Measurements from ENCODE around the gene DIP2C.

Gene DIP2C

GRCh38 chr10:569961-570627 is 119.4 kb downstream of the DIP2C start:
- no peaks in the 10 kb centered on the region for H3K36me3 ChIP-seq (ENCODE audit: control insufficient read depth in 2 of 2, insufficient read depth in 2 of 2, low read length in 2 of 2)
- H3K4me1 ChIP-seq (ENCODE audit: control insufficient read depth, insufficient read depth, low read length): peaks cover 36% of the 10 kb centered on the region
- no peak overlapping the region for H3K9ac ChIP-seq (ENCODE audit: low read length in 2 of 2)
- peak overlapping the region in 1 of 2 donors; percentile 29 for H3K4me3 ChIP-seq (ENCODE audit: low read length in 2 of 2)
- H3K9me3 ChIP-seq (ENCODE audit: control insufficient read depth in 2 of 2, low read length in 2 of 2): peaks cover 0 to 7% of the 10 kb centered on the region in 2 donors
- no peaks in the 10 kb centered on the region for H3K27me3 ChIP-seq (ENCODE audit: control insufficient read depth in 1 of 2, insufficient read depth in 2 of 2, low read length in 2 of 2)
- H3K27ac ChIP-seq (ENCODE audit: low read length): no peak overlapping the region

DNA sequence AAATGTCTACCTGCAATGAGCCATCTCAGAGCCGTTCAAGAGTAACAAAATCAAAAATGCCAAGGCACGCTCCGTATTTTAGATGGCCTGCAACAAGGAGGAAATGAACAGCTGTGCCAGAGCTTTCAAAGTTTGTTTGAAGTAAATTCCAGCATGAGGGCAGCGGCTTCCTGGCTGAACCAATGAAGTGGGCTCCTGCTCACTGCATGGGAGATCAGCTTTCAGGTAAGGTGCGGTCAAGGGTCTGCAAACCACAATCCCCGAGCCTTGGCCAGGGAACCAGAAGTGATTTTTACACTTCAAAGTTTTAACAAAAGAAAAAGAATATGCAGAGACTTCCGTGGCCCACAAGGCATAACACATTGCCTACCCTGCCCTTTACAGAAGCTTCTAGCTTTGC is 120.6 kb downstream of the DIP2C start:
- H3K36me3 ChIP-seq (ENCODE audit: control insufficient read depth in 2 of 2, insufficient read depth in 2 of 2, low read length in 2 of 2): no peaks in the 10 kb centered on the region
- peaks cover 36% of the 10 kb centered on the region for H3K4me1 ChIP-seq (ENCODE audit: control insufficient read depth, insufficient read depth, low read length)
- H3K4me3 ChIP-seq (ENCODE audit: low read length in 2 of 2): no peak overlapping the region
- H3K9me3 ChIP-seq (ENCODE audit: control insufficient read depth in 2 of 2, low read length in 2 of 2): peaks cover 0 to 12% of the 10 kb centered on the region in 2 donors
- no peak overlapping the region for H3K9ac ChIP-seq (ENCODE audit: low read length in 2 of 2)
- no peak overlapping the region for H3K27ac ChIP-seq (ENCODE audit: low read length)
- no peaks in the 10 kb centered on the region for H3K27me3 ChIP-seq (ENCODE audit: control insufficient read depth in 1 of 2, insufficient read depth in 2 of 2, low read length in 2 of 2)

GRCh38 chr10:567869-568268 is 121.6 kb downstream of the DIP2C start:
- H3K27ac ChIP-seq (ENCODE audit: low read length): no peak overlapping the region
- no peak overlapping the region for H3K4me3 ChIP-seq (ENCODE audit: low read length in 2 of 2)
- no peak overlapping the region for H3K9ac ChIP-seq (ENCODE audit: low read length in 2 of 2)
- no peaks in the 10 kb centered on the region for H3K36me3 ChIP-seq (ENCODE audit: control insufficient read depth in 2 of 2, insufficient read depth in 2 of 2, low read length in 2 of 2)
- H3K9me3 ChIP-seq (ENCODE audit: control insufficient read depth in 2 of 2, low read length in 2 of 2): peaks cover 0 to 12% of the 10 kb centered on the region in 2 donors
- no peaks in the 10 kb centered on the region for H3K27me3 ChIP-seq (ENCODE audit: control insufficient read depth in 1 of 2, insufficient read depth in 2 of 2, low read length in 2 of 2)
- peaks cover 39% of the 10 kb centered on the region for H3K4me1 ChIP-seq (ENCODE audit: control insufficient read depth, insufficient read depth, low read length)

- Histone ChIP-seq H3K27me3 (ENCODE audit: control insufficient read depth in 1 of 2, insufficient read depth in 2 of 2, low read length in 2 of 2) (no peaks in the 10 kb centered on the region), H3K4me1 (ENCODE audit: control insufficient read depth, insufficient read depth, low read length) (peaks cover 39% of the 10 kb centered on the region), H3K9me3 (ENCODE audit: control insufficient read depth in 2 of 2, low read length in 2 of 2) (peaks cover 0 to 12% of the 10 kb centered on the region in 2 donors), H3K36me3 (ENCODE audit: control insufficient read depth in 2 of 2, insufficient read depth in 2 of 2, low read length in 2 of 2) (no peaks in the 10 kb centered on the region), H3K27ac (ENCODE audit: low read length) (no peak overlapping the region), H3K9ac (ENCODE audit: low read length in 2 of 2) (no peak overlapping the region), H3K4me3 (ENCODE audit: low read length in 2 of 2) (no peak overlapping the region)
These were observed 123.1 kb downstream of the DIP2C start for GRCh38 chr10:566241-566885.

DNA sequence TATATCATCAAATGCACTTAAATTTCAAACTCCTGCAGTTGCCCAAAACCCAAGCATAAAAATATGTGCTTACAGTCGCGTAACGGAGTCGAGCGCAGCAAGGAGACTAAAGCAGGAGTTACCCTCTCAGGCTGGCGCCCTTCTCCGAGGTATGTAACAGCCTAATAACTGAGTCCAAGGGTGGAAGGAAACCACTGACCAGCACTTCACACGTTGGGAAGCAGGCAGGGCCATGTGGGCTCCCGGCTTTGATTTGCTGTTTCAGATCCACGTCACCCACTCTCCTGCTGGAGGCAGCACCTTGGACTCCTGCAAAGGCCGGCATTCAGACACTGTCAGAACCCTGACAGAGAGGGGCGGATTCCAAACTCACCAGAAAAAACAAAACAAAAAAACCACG is 123.8 kb downstream of the DIP2C start:
- Histone ChIP-seq H3K4me1 (ENCODE audit: control insufficient read depth, insufficient read depth, low read length) (peaks cover 38% of the 10 kb centered on the region), H3K27ac (ENCODE audit: low read length) (no peak overlapping the region), H3K27me3 (ENCODE audit: control insufficient read depth in 1 of 2, insufficient read depth in 2 of 2, low read length in 2 of 2) (no peaks in the 10 kb centered on the region), H3K4me3 (ENCODE audit: low read length in 2 of 2) (no peak overlapping the region), H3K9ac (ENCODE audit: low read length in 2 of 2) (no peak overlapping the region), H3K36me3 (ENCODE audit: control insufficient read depth in 2 of 2, insufficient read depth in 2 of 2, low read length in 2 of 2) (no peaks in the 10 kb centered on the region), H3K9me3 (ENCODE audit: control insufficient read depth in 2 of 2, low read length in 2 of 2) (peaks cover 0 to 12% of the 10 kb centered on the region in 2 donors)

DNA sequence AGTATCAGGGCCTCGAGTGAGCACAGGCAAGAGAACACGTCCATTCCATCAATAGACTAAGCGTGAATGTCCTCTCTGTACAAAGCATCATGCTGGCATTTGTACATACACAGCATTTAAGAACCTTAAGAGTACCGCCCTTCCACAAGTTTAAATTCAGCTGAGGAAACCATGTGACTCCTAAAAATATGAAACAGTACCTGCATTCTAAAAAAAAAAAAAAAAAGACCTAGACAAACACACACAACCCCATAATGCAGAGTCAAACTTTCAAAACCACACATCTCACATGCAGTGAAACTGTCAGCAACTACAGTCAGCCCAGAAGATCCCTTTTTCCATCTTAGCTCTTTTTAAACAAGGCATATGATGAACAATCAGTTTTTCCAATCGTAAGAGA is 124.3 kb downstream of the DIP2C start:
- Histone ChIP-seq H3K27me3 (ENCODE audit: control insufficient read depth in 1 of 2, insufficient read depth in 2 of 2, low read length in 2 of 2) (no peaks in the 10 kb centered on the region), H3K27ac (ENCODE audit: low read length) (no peak overlapping the region), H3K4me3 (ENCODE audit: low read length in 2 of 2) (no peak overlapping the region), H3K9ac (ENCODE audit: low read length in 2 of 2) (no peak overlapping the region), H3K36me3 (ENCODE audit: control insufficient read depth in 2 of 2, insufficient read depth in 2 of 2, low read length in 2 of 2) (no peaks in the 10 kb centered on the region), H3K4me1 (ENCODE audit: control insufficient read depth, insufficient read depth, low read length) (peaks cover 33% of the 10 kb centered on the region), H3K9me3 (ENCODE audit: control insufficient read depth in 2 of 2, low read length in 2 of 2) (peaks cover 0 to 11% of the 10 kb centered on the region in 2 donors)

DNA sequence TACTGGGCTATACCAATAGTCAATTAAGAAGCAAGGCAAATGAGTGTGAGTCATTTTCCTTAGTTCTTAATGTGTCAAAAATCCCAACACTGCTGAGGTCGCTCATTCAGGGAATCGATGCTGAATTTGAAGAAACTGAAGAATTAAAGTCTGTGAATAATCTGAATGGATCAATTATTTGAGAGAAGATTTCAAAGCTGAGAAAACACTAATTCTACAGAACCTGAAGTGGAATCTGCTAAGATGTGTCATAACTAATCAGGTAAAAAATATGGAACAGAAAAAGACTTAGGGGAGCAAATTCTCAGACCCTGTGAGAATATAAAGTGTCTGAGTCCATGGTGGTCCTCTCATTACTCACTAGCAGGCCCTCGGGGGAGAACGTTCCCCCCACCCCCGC is 125.6 kb downstream of the DIP2C start:
- no peak overlapping the region for H3K4me3 ChIP-seq (ENCODE audit: low read length in 2 of 2)
- H3K4me1 ChIP-seq (ENCODE audit: control insufficient read depth, insufficient read depth, low read length): peaks cover 35% of the 10 kb centered on the region
- H3K9ac ChIP-seq (ENCODE audit: low read length in 2 of 2): no peak overlapping the region
- no peak overlapping the region for H3K27ac ChIP-seq (ENCODE audit: low read length)
- H3K27me3 ChIP-seq (ENCODE audit: control insufficient read depth in 1 of 2, insufficient read depth in 2 of 2, low read length in 2 of 2): no peaks in the 10 kb centered on the region
- no peaks in the 10 kb centered on the region for H3K36me3 ChIP-seq (ENCODE audit: control insufficient read depth in 2 of 2, insufficient read depth in 2 of 2, low read length in 2 of 2)
- peaks cover 0 to 5% of the 10 kb centered on the region in 2 donors for H3K9me3 ChIP-seq (ENCODE audit: control insufficient read depth in 2 of 2, low read length in 2 of 2)

GRCh38 chr10:562142-562541 is 127.3 kb downstream of the DIP2C start:
- H3K27ac ChIP-seq (ENCODE audit: low read length): no peak overlapping the region
- H3K27me3 ChIP-seq (ENCODE audit: control insufficient read depth in 1 of 2, insufficient read depth in 2 of 2, low read length in 2 of 2): no peaks in the 10 kb centered on the region
- no peaks in the 10 kb centered on the region for H3K36me3 ChIP-seq (ENCODE audit: control insufficient read depth in 2 of 2, insufficient read depth in 2 of 2, low read length in 2 of 2)
- H3K4me1 ChIP-seq (ENCODE audit: control insufficient read depth, insufficient read depth, low read length): peaks cover 36% of the 10 kb centered on the region
- H3K9me3 ChIP-seq (ENCODE audit: control insufficient read depth in 2 of 2, low read length in 2 of 2): peaks cover 0 to 5% of the 10 kb centered on the region in 2 donors
- H3K9ac ChIP-seq (ENCODE audit: low read length in 2 of 2): no peak overlapping the region
- H3K4me3 ChIP-seq (ENCODE audit: low read length in 2 of 2): no peak overlapping the region

GRCh38 chr10:561721-562120 is 127.7 kb downstream of the DIP2C start:
- Histone ChIP-seq H3K9me3 (ENCODE audit: control insufficient read depth in 2 of 2, low read length in 2 of 2) (peaks cover 0 to 5% of the 10 kb centered on the region in 2 donors), H3K4me1 (ENCODE audit: control insufficient read depth, insufficient read depth, low read length) (peaks cover 41% of the 10 kb centered on the region), H3K27ac (ENCODE audit: low read length) (no peak overlapping the region)

GRCh38 chr10:560314-560992 is 129.0 kb downstream of the DIP2C start:
- Histone ChIP-seq H3K27ac (ENCODE audit: low read length) (no peak overlapping the region), H3K9ac (ENCODE audit: low read length in 2 of 2) (no peak overlapping the region), H3K4me1 (ENCODE audit: control insufficient read depth, insufficient read depth, low read length) (peaks cover 35% of the 10 kb centered on the region), H3K9me3 (ENCODE audit: control insufficient read depth in 2 of 2, low read length in 2 of 2) (peaks cover 0 to 5% of the 10 kb centered on the region in 2 donors), H3K27me3 (ENCODE audit: control insufficient read depth in 1 of 2, insufficient read depth in 2 of 2, low read length in 2 of 2) (no peaks in the 10 kb centered on the region), H3K36me3 (ENCODE audit: control insufficient read depth in 2 of 2, insufficient read depth in 2 of 2, low read length in 2 of 2) (no peaks in the 10 kb centered on the region), H3K4me3 (ENCODE audit: low read length in 2 of 2) (no peak overlapping the region)

More at GRCh38 chr10:561721-562120, 127.7 kb downstream of the DIP2C start:
- H3K36me3 ChIP-seq (ENCODE audit: control insufficient read depth in 2 of 2, insufficient read depth in 2 of 2, low read length in 2 of 2): no peaks in the 10 kb centered on the region
- no peak overlapping the region for H3K4me3 ChIP-seq (ENCODE audit: low read length in 2 of 2)
- H3K9ac ChIP-seq (ENCODE audit: low read length in 2 of 2): no peak overlapping the region
- H3K27me3 ChIP-seq (ENCODE audit: control insufficient read depth in 1 of 2, insufficient read depth in 2 of 2, low read length in 2 of 2): no peaks in the 10 kb centered on the region

- Histone ChIP-seq H3K4me3 (ENCODE audit: low read length in 2 of 2) (no peak overlapping the region), H3K4me1 (ENCODE audit: control insufficient read depth, insufficient read depth, low read length) (peaks cover 35% of the 10 kb centered on the region), H3K9ac (ENCODE audit: low read length in 2 of 2) (no peak overlapping the region)
These were observed 129.8 kb downstream of the DIP2C start for GRCh38 chr10:559767-560047.

More at GRCh38 chr10:559767-560047, 129.8 kb downstream of the DIP2C start:
- H3K27ac ChIP-seq (ENCODE audit: low read length): no peak overlapping the region
- peaks cover 0 to 5% of the 10 kb centered on the region in 2 donors for H3K9me3 ChIP-seq (ENCODE audit: control insufficient read depth in 2 of 2, low read length in 2 of 2)
- no peaks in the 10 kb centered on the region for H3K36me3 ChIP-seq (ENCODE audit: control insufficient read depth in 2 of 2, insufficient read depth in 2 of 2, low read length in 2 of 2)
- no peaks in the 10 kb centered on the region for H3K27me3 ChIP-seq (ENCODE audit: control insufficient read depth in 1 of 2, insufficient read depth in 2 of 2, low read length in 2 of 2)
